Endothelial cell of umbilical vein (primary cell): ENCODE results near the gene ROCK2. TPM values are rescaled to one million over a fixed set of nuclear protein-coding genes. Genes with fewer than 3 reads are reported as not detected.

Source experiments
- BruUV-seq: library from RNA; stranded (reverse); fragments of 400-500 nt; replicated peaks from 2 replicates; lab custom pipeline; 2021; lab: Mats Ljungman, UMichigan
- CTCF ChIA-PET: fragments of 300-600, 350-600 bp; sonication (Branson Sonifier 250); formaldehyde crosslinking; loops from one replicate; lab custom pipeline; 2021; ENCODE audit warnings: antibody characterized with exemption, inconsistent platforms; lab: Charles Lee
- POLR2A ChIA-PET: fragments of 300-600, 350-600 bp; sonication (Branson Sonifier 250); formaldehyde crosslinking; loops from one replicate; lab custom pipeline; 2021; ENCODE audit warnings: antibody characterized with exemption, inconsistent platforms; lab: Charles Lee
- DNase-seq: peaks from one replicate; pipeline ENCODE4 v3.0.0-alpha.2; 2011; ENCODE audit warnings: low read depth, low spot score
- FAIRE-seq: peaks from 2 replicates; lab custom pipeline; 2011; peaks lifted over from hg19 to GRCh38; lab: Jason Lieb, UNC
- H2AFZ ChIP-seq: 2 replicates; pipeline ENCODE4 v1.6.0; 2012; ENCODE audit warnings: low read depth, low read length, control low read depth, inconsistent platforms
- H3K27ac ChIP-seq: 2 replicates; pipeline ENCODE4 v1.5.1; 2011; ENCODE audit warnings: low read depth, mild to moderate bottlenecking, control low read depth, low read length, moderate library complexity; ENCODE audit not compliant: insufficient read depth
- H3K27me3 ChIP-seq, 2 experiments: 2 replicates each; pipeline versions ENCODE4 v1.6.0 to v1.6.1; 2011; ENCODE audit warnings: low read length in 2 of 2, mixed read lengths in 1 of 2; ENCODE audit not compliant: control insufficient read depth in 2 of 2, insufficient read depth in 2 of 2
- H3K36me3 ChIP-seq, 2 experiments: 2 replicates in 1 of 2; 3 replicates in 1 of 2; pipeline ENCODE4 v1.5.1; 2011; ENCODE audit warnings: low read length in 2 of 2, mild to moderate bottlenecking in 1 of 2, moderate library complexity in 1 of 2; ENCODE audit not compliant: control insufficient read depth in 2 of 2, insufficient read depth in 2 of 2; ENCODE audit errors: extremely low read depth in 1 of 2
- H3K4me1 ChIP-seq: 3 replicates; pipeline ENCODE4 v1.5.1; 2011; ENCODE audit warnings: mild to moderate bottlenecking, low read length; ENCODE audit not compliant: control insufficient read depth, insufficient read depth; ENCODE audit errors: extremely low read depth
- H3K4me2 ChIP-seq: 2 replicates; pipeline ENCODE4 v1.6.1; 2011; ENCODE audit warnings: low read length, control low read depth, mixed read lengths; ENCODE audit not compliant: insufficient read depth
- H3K4me3 ChIP-seq, 3 experiments: fragments of 200-600 bp in 1 of 3; sonication (generic), shearing (Covaris generic) in 1 of 3; replicated peaks in 1 of 3; 2 replicates each; pipeline ENCODE4 v1.5.1; 2011 to 2016; ENCODE audit warnings: control low read depth in 3 of 3, low read length in 3 of 3, mild to moderate bottlenecking in 2 of 3, inconsistent platforms in 1 of 3, low read depth in 1 of 3, moderate library complexity in 1 of 3; ENCODE audit not compliant: insufficient read depth in 1 of 3
- H3K79me2 ChIP-seq: 2 replicates; pipeline ENCODE4 v1.6.0; 2012; ENCODE audit warnings: low read length, inconsistent platforms; ENCODE audit not compliant: control insufficient read depth, insufficient read depth
- H3K9ac ChIP-seq: replicated peaks from 2 replicates; pipeline ENCODE3; 2011; ENCODE audit warnings: low read length, control low read depth; ENCODE audit not compliant: insufficient read depth; ENCODE audit errors: extremely low read depth
- H3K9me1 ChIP-seq: replicated peaks from 3 replicates; pipeline ENCODE4 v1.6.0; 2011; ENCODE audit warnings: mild to moderate bottlenecking, low read length; ENCODE audit not compliant: control insufficient read depth, insufficient read depth; ENCODE audit errors: extremely low read depth
- H3K9me3 ChIP-seq: replicated peaks from 2 replicates; pipeline ENCODE4 v1.5.1; 2012; ENCODE audit warnings: low read length, inconsistent platforms; ENCODE audit not compliant: control insufficient read depth, insufficient read depth
- H4K20me1 ChIP-seq: replicated peaks from 2 replicates; pipeline ENCODE3; 2011; ENCODE audit warnings: mild to moderate bottlenecking, low read length; ENCODE audit not compliant: control insufficient read depth, insufficient read depth; ENCODE audit errors: extremely low read depth
- EZH2 ChIP-seq: IDR thresholded peaks from 2 replicates; pipeline ENCODE4 v1.6.1; 2012; ENCODE audit warnings: borderline replicate concordance, low read depth, mild to moderate bottlenecking, moderate library complexity, low read length, inconsistent platforms; ENCODE audit not compliant: severe bottlenecking
- FOS ChIP-seq: IDR thresholded peaks from 2 replicates; pipeline ENCODE4 v1.6.1; 2011; ENCODE audit warnings: mild to moderate bottlenecking, low read length, moderate library complexity, borderline replicate concordance; ENCODE audit not compliant: insufficient read depth
- GATA2 ChIP-seq: IDR thresholded peaks from 2 replicates; pipeline ENCODE4 v1.7.0; 2011; ENCODE audit warnings: low read depth, mild to moderate bottlenecking, moderate library complexity, mixed read lengths, low read length; ENCODE audit not compliant: insufficient read length, insufficient read depth
- JUN ChIP-seq: IDR thresholded peaks from 2 replicates; pipeline ENCODE4 v1.6.1; 2011; ENCODE audit warnings: borderline replicate concordance, low read depth; ENCODE audit not compliant: insufficient read length, insufficient read depth
- MAX ChIP-seq: IDR thresholded peaks from 2 replicates; pipeline ENCODE4 v1.6.1; 2011; ENCODE audit not compliant: insufficient read depth, insufficient read length
- MYC ChIP-seq: IDR thresholded peaks from one replicate; pipeline ENCODE4 v1.6.1; 2011; ENCODE audit warnings: mild to moderate bottlenecking, low read depth, low read length
- POLR2A ChIP-seq: IDR thresholded peaks from 2 replicates; pipeline ENCODE4 v1.6.1; 2012; ENCODE audit warnings: low read depth, mild to moderate bottlenecking, control low read depth, low read length
- POLR2AphosphoS5 ChIP-seq: IDR thresholded peaks from 2 replicates; pipeline ENCODE4 v1.6.1; 2012; ENCODE audit warnings: low read depth, mild to moderate bottlenecking, control low read depth, low read length, moderate library complexity; ENCODE audit not compliant: insufficient read depth
- dilution Hi-C: fragments of 300-500 bp; cut with MboI; formaldehyde crosslinking; loops from one replicate; pipeline ENCODE4 v1.15.0; 2019; ENCODE audit warnings: low sequenced_read_pairs; ENCODE audit not compliant: extremely low pct_ligation_motif_present
- intact Hi-C: fragments of 100-400 bp; cut with micrococcal nuclease; formaldehyde crosslinking; loops from one replicate; pipeline ENCODE4 v1.10.0; 2022
- polyA plus RNA-seq, 4 experiments: library from polyadenylated mRNA; depleted of rRNA in 3 of 4; stranded (reverse) in 3 of 4; unstranded in 1 of 4; fragments of >200 nt; gene quantifications; 2 replicates each; pipeline versions ENCODE4 v1.2.1 to v1.2.3, GENCODE V29; 2011 to 2012; ENCODE audit warnings: missing spikeins in 1 of 4
- total RNA-seq: library from RNA; stranded (reverse); gene quantifications from 2 replicates; pipeline ENCODE4 v1.2.3, GENCODE V29; 2021
- TF ChIP-seq, protein P1 (sequence below), 2 donors: IDR thresholded peaks; 1 replicate in 1 of 2; 2 replicates in 1 of 2; pipeline ENCODE4 v1.5.1; 2011; ENCODE audit warnings: low read length in 2 of 2, mild to moderate bottlenecking in 2 of 2, moderate library complexity in 2 of 2, control low read depth in 1 of 2, inconsistent platforms in 1 of 2, low read depth in 1 of 2; ENCODE audit not compliant: insufficient read depth in 1 of 2; ENCODE audit errors: extremely low read depth in 1 of 2

Gene ROCK2
- total and polyA plus RNA-seq, 2 donors (not counting 3 experiments of a cell fraction or from before 2014, with no cell fraction given) = 5.2 to 56.5 TPM

GRCh38 chr2:11187083-11187619, 157.3 kb downstream of the ROCK2 start:
- H3K27me3 ChIP-seq = no peaks in the 10 kb centered on the region
- POLR2A ChIA-PET = interaction anchor here (0.7 kb wide), 1 partner anchor 17 kb away, joined by 10 read pairs; no protein-coding TSS in a partner anchor
- DNase-seq (peak; percentile 41), FAIRE-seq (peak; percentile 52)
- no peak overlapping the region for H3K4me3 ChIP-seq
- H3K36me3 ChIP-seq = peaks cover 0 to 11% of the 10 kb centered on the region in 2 experiments
- no peak overlapping the region for H2AFZ ChIP-seq
- CTCF ChIA-PET = interaction anchor here (0.8 to 1.8 kb wide), 6 partner anchors 10 to 396 kb away, joined by 3 to 5 read pairs (median 4); no protein-coding TSS in a partner anchor
- peaks cover 9% of the 10 kb centered on the region for H3K4me1 ChIP-seq
- intact Hi-C loops (no loop called here), dilution Hi-C loops (no loop called here)
- no peaks in the 10 kb centered on the region for H3K79me2 ChIP-seq
- H3K9ac ChIP-seq = no peak overlapping the region
- H3K27ac ChIP-seq = peak overlapping the region; percentile 31
- H3K9me3 ChIP-seq = no peaks in the 10 kb centered on the region
- peak overlapping the region; percentile 46 for H3K4me2 ChIP-seq
- no peaks in the 10 kb centered on the region for H4K20me1 ChIP-seq
- TF ChIP-seq POLR2AphosphoS5 (no peak), MYC (no peak), POLR2A (no peak), JUN (peak; percentile 68), GATA2 (peak; percentile 14), EZH2 (no peak), MAX (no peak), FOS (peak; percentile 61)
- TF ChIP-seq, protein P1, sequence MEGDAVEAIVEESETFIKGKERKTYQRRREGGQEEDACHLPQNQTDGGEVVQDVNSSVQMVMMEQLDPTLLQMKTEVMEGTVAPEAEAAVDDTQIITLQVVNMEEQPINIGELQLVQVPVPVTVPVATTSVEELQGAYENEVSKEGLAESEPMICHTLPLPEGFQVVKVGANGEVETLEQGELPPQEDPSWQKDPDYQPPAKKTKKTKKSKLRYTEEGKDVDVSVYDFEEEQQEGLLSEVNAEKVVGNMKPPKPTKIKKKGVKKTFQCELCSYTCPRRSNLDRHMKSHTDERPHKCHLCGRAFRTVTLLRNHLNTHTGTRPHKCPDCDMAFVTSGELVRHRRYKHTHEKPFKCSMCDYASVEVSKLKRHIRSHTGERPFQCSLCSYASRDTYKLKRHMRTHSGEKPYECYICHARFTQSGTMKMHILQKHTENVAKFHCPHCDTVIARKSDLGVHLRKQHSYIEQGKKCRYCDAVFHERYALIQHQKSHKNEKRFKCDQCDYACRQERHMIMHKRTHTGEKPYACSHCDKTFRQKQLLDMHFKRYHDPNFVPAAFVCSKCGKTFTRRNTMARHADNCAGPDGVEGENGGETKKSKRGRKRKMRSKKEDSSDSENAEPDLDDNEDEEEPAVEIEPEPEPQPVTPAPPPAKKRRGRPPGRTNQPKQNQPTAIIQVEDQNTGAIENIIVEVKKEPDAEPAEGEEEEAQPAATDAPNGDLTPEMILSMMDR (IDR thresholded peaks at IDR 0.05; ENCODE audit: extremely low read depth in 1 of 2, insufficient read depth in 1 of 2, low read depth in 1 of 2, low read length in 2 of 2) = no peak
- no peaks in the 10 kb centered on the region for H3K9me1 ChIP-seq
- no TSS peak for BruUV-seq
